Activated B cell treated with CpG ODN at 0.5 μM for 24 hours (primary cell): ENCODE data around the gene IGF2. TPM values are rescaled to one million over a fixed set of nuclear protein-coding genes. Genes with fewer than 3 reads are reported as not detected.

Experiments used
- ATAC-seq: fragments of 200-7000 bp; cut with Tn5 transposase; one replicate; pipeline ENCODE4 v1.10.0; 2021; ENCODE audit warnings: low read depth, mild to moderate bottlenecking, moderate library complexity
- CTCF ChIA-PET: fragments of 350-600 bp; sonication (Branson Sonifier 250); formaldehyde crosslinking; loops from one replicate; lab custom pipeline; 2021; ENCODE audit warnings: antibody characterized with exemption; lab: Charles Lee
- POLR2A ChIA-PET: fragments of 350-600 bp; sonication (Branson Sonifier 250); formaldehyde crosslinking; loops from one replicate; lab custom pipeline; 2021; ENCODE audit warnings: antibody characterized with exemption; lab: Charles Lee
- DNase-seq: peaks from one replicate; pipeline ENCODE4 v3.0.0; 2022
- H3K27ac Mint-ChIP-seq: one replicate; pipeline ENCODE4 v1.8.0; 2020; ENCODE audit warnings: mixed read lengths
- H3K27me3 Mint-ChIP-seq: one replicate; pipeline ENCODE4 v1.8.0; 2021; ENCODE audit warnings: mixed read lengths
- H3K36me3 Mint-ChIP-seq: one replicate; pipeline ENCODE4 v1.8.0; 2021; ENCODE audit warnings: low read depth, mixed read lengths
- H3K4me1 Mint-ChIP-seq: one replicate; pipeline ENCODE4 v1.8.0; 2021; ENCODE audit warnings: mixed read lengths
- H3K4me3 Mint-ChIP-seq: one replicate; pipeline ENCODE4 v1.8.0; 2020; ENCODE audit warnings: mild to moderate bottlenecking, mixed read lengths
- H3K9me3 Mint-ChIP-seq: one replicate; pipeline ENCODE4 v1.8.0; 2020; ENCODE audit warnings: mixed read lengths
- intact Hi-C: fragments of 100-400 bp; cut with micrococcal nuclease; formaldehyde crosslinking; loops from one replicate; pipeline ENCODE4 v1.15.1; 2024
- total RNA-seq: library from RNA; stranded (reverse); gene quantifications from 2 replicates; pipeline ENCODE4 v1.2.3, GENCODE V29; 2022
- TF ChIP-seq, protein P1 (sequence below): fragments of 200-600 bp; IDR thresholded peaks from one replicate; pipeline ENCODE4 v1.8.0; 2022; ENCODE audit warnings: antibody characterized with exemption, mild to moderate bottlenecking

IGF2 gene
- total RNA-seq, 1 donor from 2014 or later: not detected

DNA sequence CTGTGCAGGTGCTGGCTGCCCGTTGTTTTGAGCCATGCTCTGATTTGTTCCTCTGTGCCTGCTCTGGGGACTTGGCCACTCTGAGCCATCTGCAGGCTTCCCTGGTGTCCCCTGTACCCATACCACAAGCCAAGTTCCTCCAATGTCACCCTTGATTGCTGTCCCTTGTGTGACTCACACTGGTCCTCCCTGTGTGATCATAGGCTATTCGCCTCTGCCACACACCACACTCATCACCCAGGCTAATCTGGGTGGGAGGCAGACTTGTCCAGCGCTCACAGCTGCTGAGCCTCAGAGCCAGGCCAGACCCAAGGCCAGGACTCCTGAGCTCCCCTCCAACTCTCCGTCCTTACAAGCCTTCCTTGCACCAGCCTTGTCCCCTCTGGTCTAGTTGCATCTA is 31.7 kb downstream of the IGF2 start:
- Mint-ChIP-seq H3K4me3 (no peak overlapping the region), H3K9me3 (no peaks in the 10 kb centered on the region), H3K36me3 (no peaks in the 10 kb centered on the region), H3K4me1 (no peaks in the 10 kb centered on the region), H3K27me3 (peaks cover 14% of the 10 kb centered on the region), H3K27ac (no peak overlapping the region)
- ChIA-PET CTCF (no interaction called here), POLR2A (no interaction called here)
- intact Hi-C loops: no loop called here
- ATAC-seq: no peak
- TF ChIP-seq, protein P1, sequence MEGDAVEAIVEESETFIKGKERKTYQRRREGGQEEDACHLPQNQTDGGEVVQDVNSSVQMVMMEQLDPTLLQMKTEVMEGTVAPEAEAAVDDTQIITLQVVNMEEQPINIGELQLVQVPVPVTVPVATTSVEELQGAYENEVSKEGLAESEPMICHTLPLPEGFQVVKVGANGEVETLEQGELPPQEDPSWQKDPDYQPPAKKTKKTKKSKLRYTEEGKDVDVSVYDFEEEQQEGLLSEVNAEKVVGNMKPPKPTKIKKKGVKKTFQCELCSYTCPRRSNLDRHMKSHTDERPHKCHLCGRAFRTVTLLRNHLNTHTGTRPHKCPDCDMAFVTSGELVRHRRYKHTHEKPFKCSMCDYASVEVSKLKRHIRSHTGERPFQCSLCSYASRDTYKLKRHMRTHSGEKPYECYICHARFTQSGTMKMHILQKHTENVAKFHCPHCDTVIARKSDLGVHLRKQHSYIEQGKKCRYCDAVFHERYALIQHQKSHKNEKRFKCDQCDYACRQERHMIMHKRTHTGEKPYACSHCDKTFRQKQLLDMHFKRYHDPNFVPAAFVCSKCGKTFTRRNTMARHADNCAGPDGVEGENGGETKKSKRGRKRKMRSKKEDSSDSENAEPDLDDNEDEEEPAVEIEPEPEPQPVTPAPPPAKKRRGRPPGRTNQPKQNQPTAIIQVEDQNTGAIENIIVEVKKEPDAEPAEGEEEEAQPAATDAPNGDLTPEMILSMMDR: no peak
- DNase-seq: no peak

DNA sequence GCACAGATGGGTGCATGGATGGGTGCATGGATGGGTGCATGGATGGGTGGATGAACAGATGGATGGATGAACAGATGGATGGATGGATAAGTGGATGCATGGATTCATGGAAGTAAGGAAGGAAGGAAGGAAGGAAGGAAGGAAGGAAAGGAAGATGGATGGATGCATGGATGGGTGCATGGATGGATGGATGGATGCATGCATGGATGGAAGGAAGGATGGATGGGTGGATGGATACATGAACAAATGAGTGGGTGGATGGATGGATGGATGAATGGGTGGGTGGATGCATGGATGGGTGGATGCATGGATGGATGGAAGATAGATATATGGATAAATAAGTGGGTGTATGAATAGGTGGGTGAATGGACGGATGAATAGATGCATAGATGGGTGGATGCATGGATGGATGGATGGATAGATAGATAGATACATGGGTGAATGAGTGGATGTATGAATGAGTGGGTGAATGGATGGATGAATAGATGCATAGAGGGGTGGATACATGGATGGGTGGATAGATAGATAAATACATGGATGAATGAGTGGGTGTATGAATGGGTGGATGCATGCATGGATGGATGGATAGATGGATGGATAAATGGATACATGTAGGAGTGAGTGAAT is 32.5 kb downstream of the IGF2 start:
- ChIA-PET CTCF (no interaction called here), POLR2A (no interaction called here)

GRCh38 chr11:2105511-2105910 is 33.7 kb downstream of the IGF2 start:
- H3K4me1 Mint-ChIP-seq: no peaks in the 10 kb centered on the region
- no peaks in the 10 kb centered on the region for H3K36me3 Mint-ChIP-seq
- H3K4me3 Mint-ChIP-seq: no peak overlapping the region
- DNase-seq (no peak), ATAC-seq (no peak)
- peaks cover 13% of the 10 kb centered on the region for H3K27me3 Mint-ChIP-seq
- H3K9me3 Mint-ChIP-seq: no peaks in the 10 kb centered on the region
- ChIA-PET CTCF (no interaction called here), POLR2A (no interaction called here)
- no peak overlapping the region for H3K27ac Mint-ChIP-seq
- intact Hi-C loops: no loop called here
- TF ChIP-seq, protein P1: no peak

More for the DNA sequence above, 32.5 kb downstream of the IGF2 start:
- ATAC-seq (no peak), DNase-seq (no peak)
- Mint-ChIP-seq H3K27ac (no peak overlapping the region), H3K4me1 (no peaks in the 10 kb centered on the region), H3K4me3 (no peak overlapping the region), H3K27me3 (peaks cover 14% of the 10 kb centered on the region), H3K36me3 (no peaks in the 10 kb centered on the region), H3K9me3 (no peaks in the 10 kb centered on the region)
- intact Hi-C loops: no loop called here
- TF ChIP-seq, protein P1: no peak

DNA sequence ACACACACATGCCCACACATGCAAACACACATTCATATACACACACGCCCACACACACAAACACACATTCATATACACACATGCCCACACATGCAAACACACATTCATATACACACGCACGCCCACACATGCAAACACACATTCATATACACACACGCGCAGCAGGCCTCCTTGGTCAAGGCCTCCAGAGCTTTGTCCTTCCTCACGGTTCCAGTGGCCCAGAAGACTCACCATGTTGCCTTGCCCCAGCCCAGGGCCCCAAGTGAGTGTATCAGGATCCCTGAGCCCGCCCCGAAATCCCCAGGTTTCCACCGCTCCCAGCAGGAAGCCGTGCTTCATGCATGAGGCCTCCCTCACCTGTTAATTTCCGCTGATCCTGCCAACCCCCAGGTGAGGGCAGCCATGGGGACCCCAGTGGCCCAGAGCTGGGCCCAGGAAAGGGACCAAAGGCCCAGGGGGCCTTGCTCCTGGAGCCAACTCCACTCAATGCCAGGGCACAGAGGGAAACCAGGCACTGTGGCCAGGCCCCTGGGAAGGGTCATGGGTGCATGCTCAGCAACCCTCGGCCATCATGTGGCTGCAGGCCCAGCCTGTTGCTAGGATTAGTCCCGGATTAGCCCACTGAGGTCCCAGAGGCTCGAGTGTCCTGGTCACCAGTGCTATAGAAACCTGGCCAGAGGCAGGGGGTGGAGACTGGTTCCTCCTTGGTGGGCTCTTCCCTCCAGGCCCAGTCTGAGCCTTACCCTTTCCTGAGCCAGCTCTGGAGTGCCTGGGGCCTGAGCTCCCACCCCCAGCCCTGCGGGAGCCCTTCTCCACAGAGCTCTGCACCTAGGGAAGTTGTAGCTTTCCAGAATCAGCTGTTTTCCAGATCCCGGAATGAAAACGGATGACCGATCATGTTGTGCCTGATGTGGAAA is 34.4 kb downstream of the IGF2 start:
- ATAC-seq (no peak), DNase-seq (no peak)
- POLR2A ChIA-PET: no interaction called here
- H3K4me1 Mint-ChIP-seq: no peaks in the 10 kb centered on the region
- H3K9me3 Mint-ChIP-seq: no peaks in the 10 kb centered on the region
- intact Hi-C loops: no loop called here
- no peak overlapping the region for H3K4me3 Mint-ChIP-seq
- TF ChIP-seq, protein P1: no peak
- no peaks in the 10 kb centered on the region for H3K36me3 Mint-ChIP-seq
- CTCF ChIA-PET: no interaction called here
- no peak overlapping the region for H3K27ac Mint-ChIP-seq
- H3K27me3 Mint-ChIP-seq: peaks cover 12% of the 10 kb centered on the region
